ENCODE data around the gene GALNT9. TPM values are rescaled to one million over a fixed set of nuclear protein-coding genes. Genes with fewer than 3 reads are reported as not detected.
"Not testable (repeated sequence)": the region's sequence is repeated elsewhere in the genome, so short reads cannot be mapped to it uniquely, and the experiment has no call there.

The GALNT9 gene
- total RNA-seq, 1 donor from 2014 or later = not detected

- DNase-seq (ENCODE audit: low spot score) = no peak
- H3K9me3 Mint-ChIP-seq = no peaks in the 10 kb centered on the region
- H3K27me3 Mint-ChIP-seq (ENCODE audit: low read depth) = no peaks in the 10 kb centered on the region
- no peaks in the 10 kb centered on the region for H3K36me3 Mint-ChIP-seq (ENCODE audit: low read depth)
- intact Hi-C loops (cut with micrococcal nuclease) = no loop called here
- H3K4me3 Mint-ChIP-seq (ENCODE audit: low read depth) = no peak overlapping the region
- H3K4me1 Mint-ChIP-seq (ENCODE audit: low read depth) = no peaks in the 10 kb centered on the region
- H3K27ac Mint-ChIP-seq = no peak overlapping the region
Observed at GRCh38 chr12:132257206-132257954, 72.0 kb downstream of the GALNT9 start.

- H3K36me3 Mint-ChIP-seq (ENCODE audit: low read depth) = no peaks in the 10 kb centered on the region
- no peaks in the 10 kb centered on the region for H3K27me3 Mint-ChIP-seq (ENCODE audit: low read depth)
- intact Hi-C loops (cut with micrococcal nuclease) = no loop called here
- no peaks in the 10 kb centered on the region for H3K9me3 Mint-ChIP-seq
- no peaks in the 10 kb centered on the region for H3K4me1 Mint-ChIP-seq (ENCODE audit: low read depth)
- H3K27ac Mint-ChIP-seq = no peak overlapping the region
- DNase-seq (ENCODE audit: low spot score) = no peak
- H3K4me3 Mint-ChIP-seq (ENCODE audit: low read depth) = no peak overlapping the region
Observed at GRCh38 chr12:132256646-132257045, 72.7 kb downstream of the GALNT9 start.

- Mint-ChIP-seq H3K9me3 (no peaks in the 10 kb centered on the region), H3K27me3 (ENCODE audit: low read depth) (no peaks in the 10 kb centered on the region), H3K27ac (no peak overlapping the region), H3K4me1 (ENCODE audit: low read depth) (no peaks in the 10 kb centered on the region), H3K36me3 (ENCODE audit: low read depth) (no peaks in the 10 kb centered on the region), H3K4me3 (ENCODE audit: low read depth) (no peak overlapping the region)
- intact Hi-C loops (cut with micrococcal nuclease) = no loop called here
- no peak for DNase-seq (ENCODE audit: low spot score)
Observed at GRCh38 chr12:132255642-132256041, 73.7 kb downstream of the GALNT9 start.

GRCh38 chr12:132253698-132254480 is 75.5 kb downstream of the GALNT9 start:
- Mint-ChIP-seq H3K4me3 (ENCODE audit: low read depth) (no peak overlapping the region), H3K4me1 (ENCODE audit: low read depth) (no peaks in the 10 kb centered on the region), H3K9me3 (no peaks in the 10 kb centered on the region), H3K27ac (no peak overlapping the region), H3K27me3 (ENCODE audit: low read depth) (no peaks in the 10 kb centered on the region), H3K36me3 (ENCODE audit: low read depth) (no peaks in the 10 kb centered on the region)
- DNase-seq (ENCODE audit: low spot score) = no peak
- intact Hi-C loops (cut with micrococcal nuclease) = no loop called here

- intact Hi-C loops (cut with micrococcal nuclease); H3K27me3 Mint-ChIP-seq (ENCODE audit: low read depth); H3K36me3 Mint-ChIP-seq (ENCODE audit: low read depth); H3K9me3 Mint-ChIP-seq; H3K4me3 Mint-ChIP-seq (ENCODE audit: low read depth); DNase-seq (ENCODE audit: low spot score); H3K27ac Mint-ChIP-seq; H3K4me1 Mint-ChIP-seq (ENCODE audit: low read depth): not testable (repeated sequence)
Observed at GRCh38 chr12:132252981-132253380, 76.4 kb downstream of the GALNT9 start.

GRCh38 chr12:132251741-132252490 is 77.5 kb downstream of the GALNT9 start:
- Mint-ChIP-seq H3K9me3 (no peaks in the 10 kb centered on the region), H3K27me3 (ENCODE audit: low read depth) (no peaks in the 10 kb centered on the region), H3K36me3 (ENCODE audit: low read depth) (no peaks in the 10 kb centered on the region), H3K4me3 (ENCODE audit: low read depth) (no peak overlapping the region), H3K4me1 (ENCODE audit: low read depth) (no peaks in the 10 kb centered on the region), H3K27ac (no peak overlapping the region)
- no peak for DNase-seq (ENCODE audit: low spot score)
- intact Hi-C loops (cut with micrococcal nuclease) = no loop called here

GRCh38 chr12:132251310-132251709 is 78.1 kb downstream of the GALNT9 start:
- DNase-seq (ENCODE audit: low spot score) = no peak
- H3K27me3 Mint-ChIP-seq (ENCODE audit: low read depth) = no peaks in the 10 kb centered on the region
- no peak overlapping the region for H3K27ac Mint-ChIP-seq
- H3K36me3 Mint-ChIP-seq (ENCODE audit: low read depth) = no peaks in the 10 kb centered on the region
- no peaks in the 10 kb centered on the region for H3K4me1 Mint-ChIP-seq (ENCODE audit: low read depth)
- H3K4me3 Mint-ChIP-seq (ENCODE audit: low read depth) = no peak overlapping the region
- intact Hi-C loops (cut with micrococcal nuclease) = no loop called here
- H3K9me3 Mint-ChIP-seq = no peaks in the 10 kb centered on the region

GRCh38 chr12:132250707-132251106 is 78.7 kb downstream of the GALNT9 start:
- Mint-ChIP-seq H3K27me3 (ENCODE audit: low read depth) (no peaks in the 10 kb centered on the region), H3K4me1 (ENCODE audit: low read depth) (no peaks in the 10 kb centered on the region), H3K4me3 (ENCODE audit: low read depth) (no peak overlapping the region), H3K36me3 (ENCODE audit: low read depth) (no peaks in the 10 kb centered on the region), H3K9me3 (no peaks in the 10 kb centered on the region), H3K27ac (no peak overlapping the region)
- intact Hi-C loops (cut with micrococcal nuclease) = no loop called here
- no peak for DNase-seq (ENCODE audit: low spot score)

GRCh38 chr12:132249689-132250478 is 79.5 kb downstream of the GALNT9 start:
- no peaks in the 10 kb centered on the region for H3K4me1 Mint-ChIP-seq (ENCODE audit: low read depth)
- H3K27ac Mint-ChIP-seq = no peak overlapping the region
- no peaks in the 10 kb centered on the region for H3K9me3 Mint-ChIP-seq
- no peaks in the 10 kb centered on the region for H3K36me3 Mint-ChIP-seq (ENCODE audit: low read depth)
- no peak for DNase-seq (ENCODE audit: low spot score)
- no peaks in the 10 kb centered on the region for H3K27me3 Mint-ChIP-seq (ENCODE audit: low read depth)
- H3K4me3 Mint-ChIP-seq (ENCODE audit: low read depth) = no peak overlapping the region
- intact Hi-C loops (cut with micrococcal nuclease) = no loop called here

- Mint-ChIP-seq H3K4me1 (ENCODE audit: low read depth) (no peaks in the 10 kb centered on the region), H3K36me3 (ENCODE audit: low read depth) (no peaks in the 10 kb centered on the region), H3K27ac (no peak overlapping the region), H3K27me3 (ENCODE audit: low read depth) (no peaks in the 10 kb centered on the region), H3K4me3 (ENCODE audit: low read depth) (no peak overlapping the region), H3K9me3 (peaks cover 4% of the 10 kb centered on the region)
- DNase-seq (ENCODE audit: low spot score) = no peak
- intact Hi-C loops (cut with micrococcal nuclease) = no loop called here
Observed at GRCh38 chr12:132248453-132249167, 80.8 kb downstream of the GALNT9 start.

- intact Hi-C loops (cut with micrococcal nuclease) = no loop called here
- H3K36me3 Mint-ChIP-seq (ENCODE audit: low read depth) = no peaks in the 10 kb centered on the region
- DNase-seq (ENCODE audit: low spot score) = no peak
- no peaks in the 10 kb centered on the region for H3K27me3 Mint-ChIP-seq (ENCODE audit: low read depth)
- H3K27ac Mint-ChIP-seq = no peak overlapping the region
- no peak overlapping the region for H3K4me3 Mint-ChIP-seq (ENCODE audit: low read depth)
- H3K4me1 Mint-ChIP-seq (ENCODE audit: low read depth) = no peaks in the 10 kb centered on the region
- H3K9me3 Mint-ChIP-seq = peaks cover 4% of the 10 kb centered on the region
Observed at GRCh38 chr12:132247718-132248452, 81.5 kb downstream of the GALNT9 start.
